ENCODE data around the gene PCA3. TPM values are rescaled to one million over a fixed set of nuclear protein-coding genes. Genes with fewer than 3 reads are reported as not detected.

PCA3 gene
- under 1 TPM in 3 of 9 donors, not detected in 6; 0.06 to 0.14 (median 0.07) TPM for total RNA-seq
- not detected for polyA plus RNA-seq
- long read RNA-seq, donor 1, result 0 reads
- long read RNA-seq, donor 2, result 0 reads
- long read RNA-seq, donor 3, result 0 reads
- long read RNA-seq, donor 4, result 0 reads
- long read RNA-seq, donor 5, result 0 reads
- long read RNA-seq, donor 6, result 0 reads
- long read RNA-seq, donor 7, result 0 reads
- long read RNA-seq, donor 8, result 0 reads
- long read RNA-seq, donor 9, result 0 reads
- long read RNA-seq, donor 10, result 0 reads

- Histone ChIP-seq H3K27me3 (no peaks in the 10 kb centered on the region), H3K9me3 (replicated peaks in 1 of 3) (no peaks in the 10 kb centered on the region), H3K4me3 (no peak within 1 kb of the TSS), H3K36me3 (replicated peaks in 1 of 2) (no peaks in the 10 kb centered on the region), H3K4me1 (replicated peaks in 1 of 2) (no peaks in the 10 kb centered on the region), H3K27ac (no peak within 1 kb of the TSS)
- TF ChIP-seq CTCF (IDR thresholded peaks at IDR 0.05) (no peak), POLR2A (IDR thresholded peaks at IDR 0.05) (no peak)
- DNase-seq, result no peak
- WGBS, 4 donors, result 90 to 93% (median 92%) methylated on average over 4 of the region's 4 CpGs
- intact Hi-C loops (cut with DNase I), result no loop called here
Measured at GRCh38 chr9:76764138-76764537, at the start of gene PCA3. TSS of gene PCA3 (plus strand) at chr9:76764438.

- Histone ChIP-seq H3K4me3 (no peak overlapping the region), H3K9me3 (replicated peaks in 1 of 3) (no peaks in the 10 kb centered on the region), H3K4me1 (replicated peaks in 1 of 2) (peaks cover 0 to 10% of the 10 kb centered on the region in 2 donors), H3K36me3 (replicated peaks in 1 of 2) (no peaks in the 10 kb centered on the region), H3K27ac (no peak overlapping the region), H3K27me3 (no peaks in the 10 kb centered on the region)
- no peak for DNase-seq
- intact Hi-C loops (cut with DNase I), result no loop called here
- TF ChIP-seq CTCF (IDR thresholded peaks at IDR 0.05), result no peak
- TF ChIP-seq POLR2A (IDR thresholded peaks at IDR 0.05), result no peak
- 77 to 85% (median 81%) methylated on average over 7 of the region's 7 CpGs for WGBS, 4 donors
Measured at GRCh38 chr9:76716085-76716672, 48.1 kb upstream of the PCA3 start.

- Histone ChIP-seq H3K9me3 (replicated peaks in 1 of 3) (no peaks in the 10 kb centered on the region), H3K4me1 (replicated peaks in 1 of 2) (peaks cover 0 to 10% of the 10 kb centered on the region in 2 donors), H3K36me3 (replicated peaks in 1 of 2) (no peaks in the 10 kb centered on the region), H3K27me3 (no peaks in the 10 kb centered on the region), H3K27ac (peak overlapping the region in 1 of 5 donors; percentile 29), H3K4me3 (no peak overlapping the region)
- 24 to 58% (median 32%) methylated on average over 5 of the region's 5 CpGs for WGBS, 4 donors
- intact Hi-C loops (cut with DNase I), result no loop called here
- TF ChIP-seq POLR2A (IDR thresholded peaks at IDR 0.05), result no peak
- no peak for TF ChIP-seq CTCF (IDR thresholded peaks at IDR 0.05)
- peak in 2 of 7 donors; percentile 14 to 18 for DNase-seq
Measured at GRCh38 chr9:76717176-76717575, 47.1 kb upstream of the PCA3 start.

- DNase-seq, result peak in 6 of 7 donors; percentile 32 to 57 (median 39)
- TF ChIP-seq CTCF (IDR thresholded peaks at IDR 0.05) (no peak), POLR2A (IDR thresholded peaks at IDR 0.05) (no peak)
- Histone ChIP-seq H3K4me3 (no peak overlapping the region), H3K36me3 (replicated peaks in 1 of 2) (no peaks in the 10 kb centered on the region), H3K27me3 (no peaks in the 10 kb centered on the region), H3K9me3 (replicated peaks in 1 of 3) (no peaks in the 10 kb centered on the region), H3K27ac (peak overlapping the region in 1 of 5 donors; percentile 29), H3K4me1 (replicated peaks in 1 of 2) (peaks cover 0 to 10% of the 10 kb centered on the region in 2 donors)
- WGBS, 4 donors, result 11 to 29% (median 21%) methylated on average over 5 of the region's 5 CpGs
- intact Hi-C loops (cut with DNase I), result no loop called here
Measured at GRCh38 chr9:76717613-76718012, 46.6 kb upstream of the PCA3 start.
